HepG2 (cell line): ENCODE data around the gene CCT6A. TPM values are rescaled to one million over a fixed set of nuclear protein-coding genes. Genes with fewer than 3 reads are reported as not detected.

Source experiments
- AKAP8 ChIP-seq: sonication (generic); formaldehyde crosslinking; IDR thresholded peaks from 2 replicates; pipeline ENCODE4 v1.5.1; 2020; ENCODE audit warnings: mild to moderate bottlenecking, missing genetic modification reagents
- BCLAF1 ChIP-seq: fragments of 450-650 bp; IDR thresholded peaks from 2 replicates; pipeline ENCODE4 v1.6.1; 2017; ENCODE audit warnings: mild to moderate bottlenecking
- FOXP4 ChIP-seq: sonication (generic); formaldehyde crosslinking; IDR thresholded peaks from 2 replicates; pipeline ENCODE4 v1.4.0; 2020; ENCODE audit warnings: missing genetic modification reagents
- GABPA ChIP-seq, 2 experiments: IDR thresholded peaks; 2 replicates each; pipeline ENCODE4 v1.6.1; 2011 to 2016; ENCODE audit warnings: low read depth in 2 of 2, low read length in 1 of 2, missing biosample characterization in 1 of 2, missing genetic modification characterization in 1 of 2
- HOXA3 ChIP-seq: sonication (generic); formaldehyde crosslinking; IDR thresholded peaks from 2 replicates; pipeline ENCODE4 v1.5.0; 2020; ENCODE audit warnings: missing genetic modification reagents
- NFATC3 ChIP-seq: sonication (generic); formaldehyde crosslinking; IDR thresholded peaks from 2 replicates; pipeline ENCODE4 v1.5.1; 2020; ENCODE audit warnings: mild to moderate bottlenecking, missing genetic modification reagents
- NR2F6 ChIP-seq, 2 experiments: IDR thresholded peaks; 2 replicates each; pipeline ENCODE4 v1.6.1; 2016; ENCODE audit warnings: antibody characterized with exemption in 1 of 2, mild to moderate bottlenecking in 1 of 2
- PAXIP1 ChIP-seq: sonication (generic); formaldehyde crosslinking; conservative IDR thresholded peaks from 2 replicates; pipeline ENCODE4 v1.4.0; 2020; ENCODE audit warnings: mild to moderate bottlenecking, missing genetic modification reagents, moderate library complexity
- RFX1 ChIP-seq: fragments of 450-650 bp; IDR thresholded peaks from 2 replicates; pipeline ENCODE4 v1.6.1; 2017
- RFXAP ChIP-seq: sonication (generic); formaldehyde crosslinking; IDR thresholded peaks from 2 replicates; pipeline ENCODE4 v1.4.0; 2020; ENCODE audit warnings: missing genetic modification reagents, borderline replicate concordance
- ZBTB21 ChIP-seq: sonication (generic); formaldehyde crosslinking; IDR thresholded peaks from 2 replicates; pipeline ENCODE4 v1.4.0; 2020; ENCODE audit warnings: missing genetic modification reagents
- ZBTB43 ChIP-seq: sonication (generic); formaldehyde crosslinking; conservative IDR thresholded peaks from 2 replicates; pipeline ENCODE4 v1.4.0; 2020; ENCODE audit warnings: missing genetic modification reagents
- ZNF251 ChIP-seq: sonication (generic); formaldehyde crosslinking; IDR thresholded peaks from 2 replicates; pipeline ENCODE4 v1.9.0; 2021; ENCODE audit warnings: mild to moderate bottlenecking, missing genetic modification reagents
- ZNF274 ChIP-seq: sonication (generic); formaldehyde crosslinking; IDR thresholded peaks from 2 replicates; pipeline ENCODE4 v1.5.1; 2020; ENCODE audit warnings: mild to moderate bottlenecking, missing genetic modification reagents
- ZNF362 ChIP-seq: sonication (generic); formaldehyde crosslinking; IDR thresholded peaks from 2 replicates; pipeline ENCODE4 v1.4.0; 2020; ENCODE audit warnings: missing genetic modification reagents, mild to moderate bottlenecking, borderline replicate concordance
- ZNF605 ChIP-seq: sonication (generic); formaldehyde crosslinking; IDR thresholded peaks from 2 replicates; pipeline ENCODE4 v1.8.0; 2022; ENCODE audit warnings: mild to moderate bottlenecking, missing genetic modification reagents
- ZNF678 ChIP-seq: sonication (generic); formaldehyde crosslinking; IDR thresholded peaks from 2 replicates; pipeline ENCODE4 v1.4.0; 2020; ENCODE audit warnings: mild to moderate bottlenecking, missing genetic modification reagents
- ZNF878 ChIP-seq: sonication (generic); formaldehyde crosslinking; IDR thresholded peaks from 2 replicates; pipeline ENCODE4 v1.8.1; 2023; ENCODE audit warnings: mild to moderate bottlenecking, missing genetic modification reagents, moderate library complexity
- ZSCAN9 ChIP-seq: IDR thresholded peaks from 2 replicates; pipeline ENCODE4 v1.6.1; 2016; ENCODE audit warnings: borderline replicate concordance
- polyA plus RNA-seq, 8 experiments: library from polyadenylated mRNA; depleted of rRNA in 3 of 8; stranded (reverse) in 7 of 8; unstranded in 1 of 8; fragments of >200 nt; fragmentation: Illumina TruSeq in 4 of 8; extraction: Trizol in 4 of 8; gene quantifications; 2 replicates each; pipeline versions ENCODE4 v1.2.1 to v1.2.3, GENCODE V29; 2011 to 2016; ENCODE audit warnings: low read depth in 4 of 8, missing spikeins in 1 of 8, mixed read lengths in 1 of 8; ENCODE audit not compliant: insufficient read depth in 1 of 8
- total RNA-seq, 5 experiments: library from RNA; depleted of rRNA; stranded (reverse); fragments of >200 nt; fragmentation: Illumina TruSeq; extraction: Trizol; gene quantifications; 2 replicates each; pipeline ENCODE4 v1.2.3, GENCODE V29; 2016; ENCODE audit warnings: low read depth in 1 of 5

Gene CCT6A
- total and polyA plus RNA-seq, 2 of the 13 experiments (the other 11 are each of a cell fraction or from before 2014, with no cell fraction given), result 219 to 292 TPM

GRCh38 chr7:56074371-56074791 is 22.8 kb downstream of the CCT6A start (continued):
- TF ChIP-seq BCLAF1 (no peak), NR2F6 (IDR thresholded peaks at IDR 0.05) (peak; percentile 37; the same call in 1 of the 2 replicates), NR2F6 (CRISPR knock-in tag; IDR thresholded peaks at IDR 0.05) (0 out of 2 replicates have a peak, but pooled peaks have one; percentile 9), ZBTB43 (CRISPR knock-in tag) (no peak), ZNF605 (CRISPR knock-in tag) (0 out of 2 replicates have a peak, but pooled peaks have one; percentile 19), ZNF362 (CRISPR knock-in tag) (peak; percentile 70; the same call in 1 of the 2 replicates), ZNF274 (0 out of 2 replicates have a peak, but pooled peaks have one; percentile 47), PAXIP1 (0 out of 2 replicates have a peak, but pooled peaks have one; percentile 23), ZNF251 (CRISPR knock-in tag) (no peak), GABPA (IDR thresholded peaks at IDR 0.05; ENCODE audit: low read depth, low read length) (no peak), GABPA (CRISPR knock-in tag; IDR thresholded peaks at IDR 0.05; ENCODE audit: low read depth) (no peak), ZNF878 (no peak), AKAP8 (CRISPR knock-in tag) (no peak), RFXAP (CRISPR knock-in tag) (0 out of 2 replicates have a peak, but pooled peaks have one; percentile 15), ZBTB21 (no peak), FOXP4 (CRISPR knock-in tag) (0 out of 2 replicates have a peak, but pooled peaks have one; percentile 14), ZNF678 (CRISPR knock-in tag) (no peak), ZSCAN9 (CRISPR knock-in tag) (0 out of 2 replicates have a peak, but pooled peaks have one; percentile 31), RFX1 (no peak), NFATC3 (CRISPR knock-in tag) (no peak), HOXA3 (CRISPR knock-in tag) (0 out of 2 replicates have a peak, but pooled peaks have one; percentile 28)
